Measurements from ENCODE around the gene RAB6B.

RAB6B gene

DNA sequence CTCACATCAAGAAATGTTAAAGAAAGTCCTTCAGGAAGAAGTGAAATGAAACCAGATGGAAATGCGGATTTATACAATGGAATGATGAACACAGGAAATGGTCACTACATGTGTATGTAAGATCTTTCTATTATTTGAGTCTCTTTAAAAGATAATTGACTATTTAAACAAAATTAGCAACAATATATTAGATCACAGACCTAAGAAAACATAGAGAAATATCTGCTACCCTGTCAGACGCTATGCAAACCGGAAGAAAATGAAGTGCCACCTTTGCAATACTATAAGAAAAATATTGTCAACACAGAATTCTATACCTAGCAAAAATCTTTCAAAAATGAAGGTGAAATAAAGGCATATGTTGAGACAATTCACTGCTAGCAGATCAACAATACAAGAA, 17.2 kb downstream of the RAB6B start:
- no peak for DNase-seq

DNA sequence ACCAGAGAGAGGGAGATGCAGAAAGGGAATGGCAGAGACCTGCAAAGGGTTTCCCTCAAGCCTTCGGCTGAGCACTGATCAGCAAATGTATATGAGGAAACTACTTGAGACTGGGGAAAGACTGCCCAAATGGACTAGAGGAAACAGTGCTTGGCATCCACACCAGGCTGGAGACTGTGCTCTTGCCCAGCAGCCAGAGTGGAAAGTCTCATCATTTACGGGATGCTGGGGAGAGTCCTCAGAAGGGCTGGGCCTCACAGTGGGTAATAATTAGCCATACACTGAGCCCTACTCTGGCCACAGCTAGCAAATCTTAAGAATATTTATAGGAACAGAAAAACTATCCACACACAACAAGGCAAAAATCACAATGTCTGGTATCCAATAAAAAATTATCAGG, 18.5 kb downstream of the RAB6B start:
- DNase-seq: no peak

DNA sequence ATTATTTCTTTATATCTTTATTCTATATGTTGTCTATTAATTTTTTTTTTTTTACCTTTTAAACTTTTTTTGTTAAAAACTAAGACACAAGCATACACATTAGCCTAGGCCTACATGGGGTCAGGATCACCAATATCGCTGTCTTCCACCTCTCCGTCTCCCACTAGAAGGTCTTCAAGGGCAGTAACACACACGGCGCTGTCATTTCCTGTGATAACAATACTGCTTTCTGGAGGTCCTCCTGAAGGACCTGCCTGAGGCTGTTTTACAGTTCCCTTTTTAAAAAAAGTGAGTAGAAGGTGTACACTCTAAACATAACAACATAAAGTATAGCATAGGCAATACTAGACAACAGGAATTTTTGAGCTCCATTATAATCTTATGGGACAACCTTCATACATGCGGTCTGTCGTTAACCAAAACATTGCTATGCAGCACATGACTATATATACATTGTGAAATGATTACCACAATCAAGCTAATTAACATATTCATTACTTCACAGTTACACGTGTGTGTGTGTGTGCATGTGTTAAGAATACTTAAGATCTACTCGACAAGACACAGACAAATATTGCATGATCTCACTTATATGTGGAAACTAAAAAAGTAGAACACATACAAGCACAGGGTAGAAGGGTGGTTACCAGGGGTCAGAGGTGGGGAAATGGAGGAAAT, 20.8 kb downstream of the RAB6B start:
- no peak for DNase-seq

DNA sequence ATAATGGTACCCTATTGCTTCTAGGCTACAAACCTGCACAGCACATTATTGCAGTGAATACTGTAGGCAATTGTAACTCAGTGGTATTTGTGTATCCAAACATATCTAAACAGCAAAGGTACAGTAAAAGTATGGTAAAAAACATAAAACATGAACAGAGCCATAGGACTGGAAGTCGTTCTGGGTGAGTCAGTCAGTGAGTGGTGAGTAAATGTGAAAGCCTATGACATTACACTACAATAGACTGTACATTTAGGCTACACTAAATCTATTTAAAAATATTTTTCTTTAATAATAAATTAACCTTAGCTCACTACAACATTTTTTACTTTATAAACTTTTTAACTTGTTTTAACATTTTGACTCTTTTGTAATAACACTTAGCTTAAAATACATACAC, 21.3 kb downstream of the RAB6B start:
- no peak for DNase-seq

DNA sequence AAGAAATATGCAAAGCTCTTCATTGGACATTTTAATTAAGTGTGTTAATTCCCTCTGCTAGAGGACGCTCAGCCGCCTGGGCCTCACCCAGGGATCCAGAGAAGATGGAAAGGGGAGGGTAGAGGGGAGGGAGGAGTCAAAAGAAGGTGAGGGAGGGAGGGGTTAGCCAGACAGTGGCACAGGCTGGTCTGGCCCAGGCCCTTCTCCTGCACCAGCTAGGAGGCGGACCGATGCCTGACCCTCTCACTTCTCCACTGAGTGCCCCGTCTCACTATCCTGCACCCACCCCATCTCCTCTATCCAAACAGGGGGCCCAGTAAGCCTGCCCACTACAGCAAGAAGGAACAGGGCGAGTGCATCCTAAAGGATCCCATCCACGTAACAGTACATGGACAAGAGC, 22.9 kb downstream of the RAB6B start:
- no peak for DNase-seq

DNA sequence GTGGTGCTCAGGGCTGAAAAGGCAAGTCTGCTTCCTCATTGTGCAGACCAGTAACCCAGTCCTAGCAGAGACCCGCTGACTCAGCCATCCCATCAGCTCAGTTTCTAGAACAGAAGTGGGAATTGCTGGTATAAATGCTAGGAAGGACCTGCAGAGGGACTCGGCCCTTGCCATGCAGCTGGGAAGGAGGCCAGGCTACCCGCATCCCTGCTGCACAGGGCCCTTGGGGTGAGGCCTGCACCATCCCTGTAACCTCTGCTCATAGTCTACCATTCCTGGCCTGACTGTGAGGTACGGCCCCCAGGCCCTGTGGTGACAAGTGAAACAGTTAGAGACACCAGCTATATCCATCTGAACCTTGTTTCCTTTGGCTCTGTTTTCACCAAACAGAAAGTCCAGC, 23.5 kb downstream of the RAB6B start:
- DNase-seq: no peak

DNA sequence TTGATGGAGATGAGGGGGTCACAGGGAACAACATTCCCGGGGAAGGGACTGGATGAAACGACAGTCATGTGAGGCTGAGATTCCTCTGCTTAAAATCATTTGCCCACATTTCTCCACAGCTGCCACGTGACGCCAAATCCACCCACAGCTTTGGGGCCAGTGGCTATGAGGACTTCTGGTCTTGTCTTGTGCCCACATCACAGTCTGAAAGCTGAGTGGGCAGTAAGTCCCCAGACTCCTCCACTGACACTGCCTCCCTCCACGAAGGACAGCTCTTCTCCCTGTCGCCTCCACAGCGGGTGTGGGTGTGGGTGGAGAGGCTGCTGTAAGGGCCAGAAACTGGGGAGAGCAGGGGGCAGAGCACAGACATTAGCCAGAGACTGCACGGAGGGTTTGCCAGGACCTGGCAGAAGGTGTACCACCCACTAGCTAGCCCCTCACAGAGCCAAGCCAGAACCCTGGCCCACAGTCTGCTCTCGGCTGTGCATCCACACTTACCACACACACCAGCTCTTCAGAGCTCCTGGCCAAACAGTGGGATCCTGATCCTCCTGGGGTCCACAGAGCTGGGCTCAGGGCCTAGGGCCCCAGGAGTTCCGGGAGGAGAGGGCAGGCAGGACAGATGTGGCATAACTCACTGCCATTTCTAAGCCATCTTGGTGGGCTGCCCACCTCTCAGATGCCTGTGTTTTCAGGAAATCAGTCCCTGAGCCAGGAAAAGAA, 24.2 kb downstream of the RAB6B start:
- no peak for DNase-seq

DNA sequence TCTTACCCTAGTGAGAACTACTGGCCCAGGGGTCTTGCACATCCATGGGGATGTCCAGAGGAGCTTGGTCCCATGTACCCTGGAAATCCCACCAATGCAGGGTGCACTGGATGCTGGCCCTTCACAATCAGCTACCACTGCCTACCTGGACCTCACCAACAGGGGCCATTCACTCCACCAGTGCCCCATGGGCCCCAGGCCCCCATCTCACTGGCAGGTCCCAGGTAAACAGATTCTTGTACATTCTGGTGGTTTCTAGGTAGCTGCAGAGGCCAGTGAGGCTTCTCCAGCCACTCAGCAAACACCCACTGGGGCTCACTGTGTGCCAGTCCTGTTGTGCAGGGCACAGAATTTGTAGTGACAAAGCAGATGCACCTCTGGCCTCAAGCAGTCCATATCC, 24.9 kb downstream of the RAB6B start:
- DNase-seq: no peak

DNA sequence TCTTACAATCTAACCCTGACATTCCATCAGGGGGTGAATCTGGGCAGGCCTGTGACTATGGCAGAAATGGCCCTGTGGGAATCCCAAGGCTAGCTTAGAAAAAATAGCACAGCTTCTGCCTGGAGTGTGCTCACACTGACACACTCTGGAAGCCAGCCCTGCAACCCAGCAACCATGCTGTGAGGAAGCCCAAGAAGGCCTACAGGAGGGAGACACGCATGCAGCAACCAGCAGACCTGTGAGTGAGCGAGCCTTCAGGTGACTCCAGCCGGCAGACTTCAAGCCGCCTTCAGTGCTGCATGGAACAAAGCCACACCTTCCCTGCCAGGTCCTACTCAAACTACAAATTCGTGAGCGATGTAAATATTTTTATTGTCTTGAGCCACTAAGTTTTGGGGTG, 26.1 kb downstream of the RAB6B start:
- no peak for DNase-seq

DNA sequence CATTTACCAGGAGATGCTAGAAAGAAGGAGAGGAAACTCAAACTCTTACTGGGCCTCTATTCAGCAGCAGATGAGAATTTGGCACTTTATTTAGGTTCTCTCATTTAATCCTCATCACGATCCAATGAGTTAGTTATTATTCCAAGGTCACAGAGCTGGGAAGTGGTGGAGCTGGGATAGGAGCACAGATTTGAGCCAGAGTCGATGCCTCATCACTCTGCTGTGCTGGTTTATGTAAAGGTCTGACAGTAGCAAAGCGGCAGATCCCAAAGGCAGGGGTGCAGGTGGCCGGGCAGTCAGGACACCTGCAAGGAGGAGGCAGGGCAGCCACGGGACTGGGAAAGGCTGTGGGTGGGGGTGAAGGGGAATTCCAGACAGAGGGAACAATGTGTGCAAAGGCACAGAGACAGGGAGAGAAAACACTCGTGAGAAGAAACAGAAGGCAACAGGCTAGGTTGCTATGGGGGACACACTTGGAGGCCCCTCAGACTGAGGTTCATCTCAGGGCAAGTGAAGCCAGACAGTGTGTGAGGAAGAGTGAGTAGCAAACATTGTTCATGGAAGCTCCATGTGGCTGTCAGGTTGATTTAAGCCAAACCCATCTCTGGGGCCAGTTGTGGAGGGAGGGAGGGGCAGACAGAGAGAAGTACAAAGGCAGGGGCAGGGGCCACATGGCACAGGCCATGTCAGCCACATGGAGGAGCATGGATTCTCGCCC, 26.8 kb downstream of the RAB6B start:
- DNase-seq: no peak

DNA sequence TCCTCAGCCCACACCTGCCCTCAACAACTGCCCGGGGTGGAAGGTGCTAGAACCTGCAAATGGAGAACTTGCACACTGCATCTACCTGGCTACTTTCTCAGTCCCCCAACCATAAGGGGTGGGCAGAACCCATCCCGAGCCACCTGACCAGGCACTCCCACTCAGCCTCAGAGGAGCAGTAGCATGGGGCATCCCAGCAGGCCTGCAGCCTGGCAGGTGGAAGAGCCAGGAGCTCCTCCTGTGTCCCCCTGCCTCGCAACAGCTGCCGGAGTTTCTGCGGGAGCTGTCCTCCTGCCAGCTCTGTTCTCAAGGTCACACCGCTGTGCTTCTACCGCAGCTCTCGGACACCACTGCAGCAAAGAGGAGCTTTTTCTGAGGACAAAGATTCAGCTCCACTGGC, 27.5 kb downstream of the RAB6B start:
- DNase-seq: no peak

DNA sequence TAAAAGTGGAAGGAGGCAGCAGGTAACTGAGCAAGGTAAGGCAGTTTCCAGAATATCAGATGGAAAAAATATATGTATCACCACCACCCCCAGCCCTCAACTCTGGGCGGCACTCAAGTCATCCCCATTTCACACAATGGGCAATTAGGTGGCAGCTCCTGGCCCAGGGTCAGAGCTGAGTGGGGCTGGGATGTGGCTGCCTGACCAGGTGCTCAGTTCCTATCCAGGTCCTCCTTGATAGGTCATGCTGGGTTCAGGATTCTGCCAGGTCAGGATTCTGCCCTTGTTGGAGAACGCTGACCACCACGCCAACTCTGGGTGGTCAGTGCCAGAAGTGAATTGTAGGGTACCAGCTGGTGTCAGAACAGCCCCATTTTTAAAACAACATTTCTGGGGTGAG, 29.5 kb downstream of the RAB6B start:
- DNase-seq: no peak

DNA sequence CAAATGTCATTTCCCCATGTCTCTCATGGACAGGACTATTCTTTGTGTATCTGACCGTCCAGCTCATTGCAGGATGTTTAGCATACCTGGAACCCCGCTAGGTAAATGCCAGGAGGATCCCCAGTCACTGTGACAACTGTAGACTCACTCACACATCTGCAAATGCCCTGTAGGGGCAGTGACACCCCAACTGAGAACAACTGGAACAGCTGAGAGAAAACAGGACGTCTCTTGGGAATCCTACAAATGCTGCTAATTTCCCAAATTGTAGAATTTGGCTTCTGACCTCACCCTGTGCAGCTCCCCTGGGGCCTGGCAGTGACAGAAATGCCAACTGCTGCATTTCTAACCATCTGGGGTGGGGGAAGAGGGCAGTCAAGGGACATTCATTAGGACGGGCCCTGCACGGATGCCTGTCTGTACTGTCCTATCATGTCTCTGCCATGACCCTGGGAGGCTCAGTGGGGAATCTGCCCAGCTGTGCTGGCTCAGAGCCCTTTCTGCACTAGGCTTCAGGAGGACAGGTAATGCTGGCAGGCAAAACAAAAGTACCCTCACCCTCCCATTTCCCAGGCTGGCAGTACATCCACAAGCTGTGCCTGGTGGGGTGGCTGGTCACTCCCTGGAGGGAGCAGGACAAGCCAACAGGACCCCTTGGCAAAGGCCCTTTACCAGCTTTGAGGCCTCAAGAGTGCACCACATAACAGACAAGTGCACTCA, 30.4 kb downstream of the RAB6B start:
- DNase-seq: no peak

DNA sequence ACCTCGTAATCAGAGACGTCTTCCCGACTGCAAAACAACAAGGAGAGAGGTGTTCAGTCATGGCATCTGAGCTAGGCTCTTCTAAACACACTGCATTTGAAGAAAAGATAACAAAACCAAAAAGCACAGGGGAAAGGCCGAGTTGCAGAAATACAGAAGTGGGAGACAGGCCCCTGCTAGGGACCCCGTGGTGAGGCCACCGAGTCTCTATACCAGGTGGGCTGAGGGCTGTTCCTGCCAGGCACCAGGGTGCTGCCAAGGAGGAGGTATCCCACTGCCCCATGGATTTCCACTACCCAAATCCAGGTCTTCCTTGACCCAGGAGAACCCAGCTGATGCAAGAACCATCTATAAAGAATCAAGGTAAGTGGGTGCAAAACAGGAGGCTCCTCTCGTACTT, 31.1 kb downstream of the RAB6B start:
- no peak for DNase-seq

DNA sequence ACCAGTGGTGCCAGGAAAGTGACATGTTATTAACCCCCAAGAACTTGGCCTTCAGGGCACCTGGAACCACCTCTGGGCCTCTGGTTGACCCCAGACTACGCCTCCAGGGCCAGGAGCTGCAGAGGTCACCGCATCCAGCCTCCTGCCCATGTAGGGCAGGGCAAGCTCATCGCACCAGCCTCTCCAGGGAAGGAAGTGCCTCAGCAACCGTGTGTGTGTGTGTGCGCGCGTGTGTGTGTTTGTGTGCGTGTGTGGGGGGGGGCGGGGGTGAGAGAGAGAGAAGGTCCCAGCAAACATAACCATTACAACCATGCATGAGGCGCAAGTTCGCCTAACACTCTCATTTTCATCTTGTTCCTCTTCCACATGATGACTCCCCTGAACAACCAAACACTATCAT, 31.8 kb downstream of the RAB6B start:
- DNase-seq: no peak

DNA sequence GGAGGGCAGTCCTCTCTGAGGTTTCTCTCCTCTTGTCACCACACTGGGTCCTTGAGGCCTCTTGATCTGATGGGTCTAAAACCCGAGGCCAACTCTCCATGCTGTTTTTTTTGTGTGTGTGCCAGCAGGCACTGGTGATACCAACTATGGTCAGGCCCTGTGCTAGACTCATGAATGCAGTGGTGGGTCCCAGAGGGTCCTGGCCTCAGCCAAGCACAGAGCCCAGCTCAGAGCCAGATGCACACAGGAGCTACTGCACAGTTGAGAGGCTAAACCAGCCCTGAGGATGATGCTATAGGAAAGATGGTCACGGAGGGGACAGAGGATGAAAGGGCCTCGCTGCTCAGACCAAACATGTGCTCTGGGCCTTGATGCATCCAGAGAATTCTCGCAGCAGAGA, 33.5 kb downstream of the RAB6B start:
- no peak for DNase-seq

DNA sequence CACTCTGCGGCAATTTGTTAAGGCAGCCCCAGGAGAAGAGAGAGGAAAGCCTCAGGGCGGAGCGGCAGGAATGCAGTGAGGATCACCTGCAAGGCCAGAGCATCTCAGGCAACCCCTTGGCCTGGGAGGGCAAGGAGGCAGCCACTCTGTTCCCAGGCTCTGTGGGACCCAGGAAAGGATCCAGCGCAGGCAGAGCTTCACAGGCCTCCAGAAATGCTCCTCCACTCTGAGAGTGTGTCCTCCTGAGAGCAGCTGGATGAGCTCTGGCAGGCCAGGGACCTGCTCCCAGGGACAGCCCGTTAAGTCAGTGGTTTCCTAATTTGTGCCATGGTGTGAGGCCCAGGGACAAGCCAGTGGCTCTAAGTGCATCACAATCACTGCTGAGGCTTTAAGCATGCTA, 35.2 kb downstream of the RAB6B start:
- DNase-seq: no peak

DNA sequence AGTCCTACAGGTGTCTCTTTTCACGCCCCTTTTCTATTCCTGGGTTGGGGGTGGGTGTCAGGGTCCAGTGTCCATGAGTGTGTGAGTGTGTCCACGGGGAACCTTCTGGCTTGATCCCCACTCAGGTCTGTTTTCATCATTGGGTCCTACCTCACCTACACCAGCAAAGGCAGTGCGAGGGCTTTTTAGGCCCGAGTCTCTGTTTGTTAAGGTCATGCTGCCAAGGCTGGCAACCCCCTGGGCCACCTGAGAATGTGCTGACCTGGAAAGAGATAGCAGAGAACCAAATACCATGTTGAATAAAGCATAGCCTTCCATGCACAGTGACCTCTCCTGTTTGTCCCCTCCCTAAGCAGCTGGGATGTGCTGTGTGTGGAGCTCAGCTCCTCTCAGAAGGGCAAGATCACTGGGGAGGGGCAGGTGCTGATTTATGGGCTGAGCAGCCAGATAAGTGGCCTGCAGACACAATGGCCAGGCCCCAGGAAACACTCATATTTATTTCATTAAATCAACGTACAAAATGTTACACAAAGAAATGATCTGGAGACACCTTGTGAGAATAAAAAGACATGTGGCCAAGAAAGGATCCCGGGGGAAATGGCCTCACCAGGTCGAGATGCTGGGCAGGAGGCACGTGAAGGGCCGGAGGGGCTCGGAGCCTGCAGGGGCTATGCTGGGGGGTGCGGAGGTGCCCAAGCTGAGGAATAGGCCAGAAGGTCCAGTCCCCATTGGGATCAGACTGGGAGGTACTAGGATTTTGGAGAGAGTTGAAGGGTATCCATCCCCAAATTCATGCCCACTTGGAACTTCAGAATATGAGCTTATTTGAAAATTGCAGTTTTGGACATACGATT, 36.1 kb downstream of the RAB6B start:
- DNase-seq: no peak

DNA sequence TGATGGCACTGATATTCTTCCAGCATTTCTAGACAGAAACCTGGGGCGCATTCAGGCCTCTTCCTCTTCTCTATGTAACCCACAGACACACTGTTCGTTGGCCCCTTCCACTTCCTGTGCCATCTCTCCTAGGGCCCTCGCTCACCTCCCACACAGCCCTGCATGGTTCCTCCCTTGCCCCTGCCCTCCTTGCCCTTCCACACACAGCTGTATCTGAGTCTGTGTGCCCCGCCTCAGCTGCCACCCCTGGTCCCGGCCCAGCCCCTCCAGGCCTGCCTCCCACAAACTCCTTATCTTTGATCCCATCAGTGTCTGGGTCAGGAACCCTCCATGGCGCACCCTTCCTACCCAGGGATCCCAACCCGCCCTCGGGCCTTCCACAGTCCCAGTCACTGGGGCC, 37.9 kb downstream of the RAB6B start:
- no peak for DNase-seq

DNA sequence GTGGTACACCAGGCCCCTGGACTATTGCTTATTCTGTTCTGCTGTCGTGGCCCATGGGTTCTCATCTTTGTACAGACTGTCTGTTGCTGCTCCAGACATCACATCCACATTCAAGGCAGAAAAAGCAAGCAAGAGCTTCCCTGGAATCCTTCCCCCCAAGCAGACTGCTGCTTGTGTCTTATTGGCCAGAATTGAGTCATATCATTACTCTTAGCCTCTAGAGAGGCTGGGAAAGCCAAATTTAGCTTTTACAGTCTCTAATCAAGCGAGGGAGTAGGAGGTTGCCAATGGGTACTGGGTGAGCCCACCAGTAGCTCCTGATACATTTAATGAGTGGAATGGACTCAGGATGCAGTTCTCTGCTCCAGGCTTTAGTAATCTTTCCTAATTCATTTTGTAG, 39.4 kb downstream of the RAB6B start:
- DNase-seq: no peak

DNA sequence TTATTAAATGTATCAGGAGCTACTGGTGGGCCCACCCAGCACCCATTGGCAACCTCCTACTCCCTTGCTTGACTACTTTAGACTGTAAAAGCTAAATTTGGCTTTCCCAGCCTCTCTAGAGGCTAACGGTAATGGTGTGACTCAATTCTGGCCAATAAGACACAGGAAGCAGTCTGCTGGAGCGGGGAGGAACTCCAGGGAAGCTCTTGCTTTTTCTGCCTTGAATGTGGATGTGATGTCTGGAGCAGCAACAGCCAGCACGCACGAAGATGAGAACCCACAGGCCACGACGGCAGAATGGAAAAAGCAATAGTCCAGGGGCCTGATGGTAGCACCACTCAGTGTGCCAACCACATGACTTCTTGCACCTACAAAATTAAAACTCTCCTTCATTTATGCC, 39.9 kb downstream of the RAB6B start:
- DNase-seq: no peak

DNA sequence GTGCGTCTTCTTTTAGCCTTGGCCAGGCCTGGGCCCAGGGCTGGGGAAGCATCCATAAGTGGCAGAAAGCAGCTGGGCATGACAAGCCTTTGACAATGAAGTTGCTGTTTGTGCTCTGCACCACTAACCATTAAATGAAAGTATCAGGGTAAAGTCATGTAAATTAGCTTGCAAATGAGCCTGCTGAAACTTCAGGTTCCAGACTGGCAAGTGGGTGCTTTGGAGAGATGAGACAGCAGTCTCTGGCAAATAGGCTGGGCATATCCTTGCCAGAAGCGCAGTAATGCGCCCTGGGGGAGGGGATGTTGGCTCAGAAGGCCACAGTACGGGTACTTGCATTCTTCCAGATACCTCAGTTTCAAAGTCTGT, 40.7 kb downstream of the RAB6B start:
- no peak for DNase-seq

Measured in DMS79 (cell line).